PC-3 (cell line): ENCODE results near the gene ZNF236. TPM values are rescaled to one million over a fixed set of nuclear protein-coding genes. Genes with fewer than 3 reads are reported as not detected.

Experiments used
- ATAC-seq: fragments of 200-7000 bp; cut with Tn5 transposase; 2 replicates; pipeline ENCODE4 v1.9.1; 2020; ENCODE audit warnings: mild to moderate bottlenecking, moderate library complexity
- BruUV-seq: library from RNA; stranded (reverse); fragments of 400-500 nt; replicated peaks from 2 replicates; lab custom pipeline; 2021; lab: Mats Ljungman, UMichigan
- CTCF ChIA-PET: fragments of 300-600 bp; sonication (Branson Sonifier 250); formaldehyde crosslinking; loops from one replicate; lab custom pipeline; 2022; ENCODE audit warnings: antibody characterized with exemption; lab: Charles Lee
- POLR2A ChIA-PET: fragments of 300-600 bp; sonication (Branson Sonifier 250); formaldehyde crosslinking; loops from one replicate; lab custom pipeline; 2022; ENCODE audit warnings: antibody characterized with exemption; ENCODE audit not compliant: unreplicated experiment; lab: Charles Lee
- DNase-seq: peaks from one replicate; pipeline ENCODE4 v3.0.0-alpha.2; 2015
- H2AFZ ChIP-seq: fragments of 300-600 bp; sonication (generic); 2 replicates; pipeline ENCODE4 v1.6.0; 2016; ENCODE audit warnings: antibody characterized with exemption, low read length
- H3F3A ChIP-seq: fragments of 300-600 bp; sonication (generic); one replicate; pipeline ENCODE4 v1.6.0; 2017; ENCODE audit warnings: antibody characterized with exemption, low read length, control low read depth, mild to moderate bottlenecking; ENCODE audit not compliant: unreplicated experiment
- H3K27ac ChIP-seq: fragments of 300-600 bp; sonication (generic); 2 replicates; pipeline ENCODE4 v1.5.1; 2016; ENCODE audit warnings: mild to moderate bottlenecking, low read length
- H3K27me3 ChIP-seq: fragments of 300-600 bp; sonication (generic); 2 replicates; pipeline ENCODE4 v1.6.1; 2016; ENCODE audit warnings: low read length, mixed read lengths
- H3K36me3 ChIP-seq: fragments of 300-600 bp; sonication (generic); 2 replicates; pipeline ENCODE4 v1.6.1; 2016; ENCODE audit warnings: low read depth, mixed run types, low read length, mixed read lengths
- H3K4me1 ChIP-seq: fragments of 300-600 bp; sonication (generic); 2 replicates; pipeline ENCODE4 v1.5.1; 2016; ENCODE audit warnings: low read length; ENCODE audit not compliant: insufficient read depth
- H3K4me2 ChIP-seq: fragments of 300-600 bp; sonication (generic); 2 replicates; pipeline ENCODE4 v1.6.0; 2016; ENCODE audit warnings: low read length
- H3K4me3 ChIP-seq: fragments of 300-600 bp; sonication (generic); 2 replicates; pipeline ENCODE4 v1.5.1; 2016; ENCODE audit warnings: mild to moderate bottlenecking, low read length, mixed read lengths
- H3K79me2 ChIP-seq: fragments of 300-600 bp; sonication (generic); 2 replicates; pipeline ENCODE4 v1.6.1; 2017; ENCODE audit warnings: low read length, mixed read lengths
- H3K9ac ChIP-seq: fragments of 300-600 bp; sonication (generic); 2 replicates; pipeline ENCODE4 v1.6.0; 2016; ENCODE audit warnings: mild to moderate bottlenecking, low read length
- H3K9me2 ChIP-seq: fragments of 300-600 bp; sonication (generic); replicated peaks from 2 replicates; pipeline ENCODE4 v1.6.1; 2016; ENCODE audit warnings: mixed run types, low read length, mixed read lengths
- H3K9me3 ChIP-seq: fragments of 300-600 bp; sonication (generic); 2 replicates; pipeline ENCODE4 v1.6.1; 2016; ENCODE audit warnings: low read length, mixed read lengths
- H4K20me1 ChIP-seq: fragments of 300-600 bp; sonication (generic); 2 replicates; pipeline ENCODE4 v1.6.1; 2016; ENCODE audit warnings: low read length, mixed read lengths
- CTCF ChIP-seq: fragments of 300-600 bp; sonication (generic); conservative IDR thresholded peaks from 2 replicates; pipeline ENCODE4 v1.5.1; 2017; ENCODE audit warnings: antibody characterized with exemption, low read depth, mild to moderate bottlenecking, low read length
- EZH2 ChIP-seq: fragments of 300-600 bp; sonication (generic); IDR thresholded peaks from one replicate; pipeline ENCODE4 v1.6.1; 2017; ENCODE audit warnings: antibody characterized with exemption, mild to moderate bottlenecking, low read length; ENCODE audit not compliant: unreplicated experiment
- EZH2phosphoT487 ChIP-seq: fragments of 300-600 bp; sonication (generic); IDR thresholded peaks from 2 replicates; pipeline ENCODE4 v1.6.1; 2018; ENCODE audit warnings: mild to moderate bottlenecking, antibody characterized with exemption, low read length, borderline replicate concordance
- intact Hi-C: fragments of 100-400 bp; cut with micrococcal nuclease; formaldehyde crosslinking; loops from 2 replicates; pipeline ENCODE4 v1.9.0; 2023
- total RNA-seq: library from RNA; depleted of rRNA; stranded (reverse); fragments of >200 nt; gene quantifications from 2 replicates; pipeline ENCODE4 v1.2.3, GENCODE V29; 2014

ZNF236 gene
- total RNA-seq, 1 experiment from 2014 or later, result 7.7 TPM

GRCh38 chr18:76985951-76986236 lies 163.5 kb downstream of the ZNF236 start:
- H3F3A ChIP-seq, result no peaks in the 10 kb centered on the region
- DNase-seq (no peak), ATAC-seq (no peak)
- peaks cover 5% of the 10 kb centered on the region for H3K4me1 ChIP-seq
- ChIA-PET CTCF (no interaction called here), POLR2A (no interaction called here)
- BruUV-seq, result no TSS peak
- H3K4me3 ChIP-seq, result no peak overlapping the region
- TF ChIP-seq CTCF (no peak), EZH2 (no peak), EZH2phosphoT487 (no peak)
- H2AFZ ChIP-seq, result no peak overlapping the region
- no peak overlapping the region for H3K9ac ChIP-seq
- H3K27me3 ChIP-seq, result no peaks in the 10 kb centered on the region
- no peaks in the 10 kb centered on the region for H4K20me1 ChIP-seq
- H3K9me2 ChIP-seq, result no peaks in the 10 kb centered on the region
- intact Hi-C loops, result no loop called here
- no peaks in the 10 kb centered on the region for H3K79me2 ChIP-seq
- no peaks in the 10 kb centered on the region for H3K36me3 ChIP-seq
- H3K27ac ChIP-seq, result no peak overlapping the region
- no peak overlapping the region for H3K4me2 ChIP-seq
- no peaks in the 10 kb centered on the region for H3K9me3 ChIP-seq

- TF ChIP-seq CTCF (no peak), EZH2 (no peak)
- BruUV-seq, result no TSS peak
- H3K4me1 ChIP-seq, result peaks cover 5% of the 10 kb centered on the region
- H3K9me3 ChIP-seq, result no peaks in the 10 kb centered on the region
- no peak overlapping the region for H3K4me2 ChIP-seq
- ATAC-seq, result no peak
- H3K79me2 ChIP-seq, result no peaks in the 10 kb centered on the region
- H3K9ac ChIP-seq, result no peak overlapping the region
- ChIA-PET CTCF (no interaction called here), POLR2A (no interaction called here)
- H4K20me1 ChIP-seq, result no peaks in the 10 kb centered on the region
- no peak overlapping the region for H3K27ac ChIP-seq
- H3K36me3 ChIP-seq, result no peaks in the 10 kb centered on the region
- H3K9me2 ChIP-seq, result no peaks in the 10 kb centered on the region
- intact Hi-C loops, result no loop called here
- H2AFZ ChIP-seq, result no peak overlapping the region
- H3K27me3 ChIP-seq, result no peaks in the 10 kb centered on the region
- H3F3A ChIP-seq, result no peaks in the 10 kb centered on the region
- H3K4me3 ChIP-seq, result no peak overlapping the region
- DNase-seq, result no peak
Measured at GRCh38 chr18:76986406-76986805, 164.0 kb downstream of the ZNF236 start.

GRCh38 chr18:76988031-76988826 lies 165.9 kb downstream of the ZNF236 start:
- Histone ChIP-seq H3K27me3 (no peaks in the 10 kb centered on the region), H3K79me2 (no peaks in the 10 kb centered on the region), H3K9ac (no peak overlapping the region), H2AFZ (no peak overlapping the region), H3K9me3 (no peaks in the 10 kb centered on the region), H3K4me2 (no peak overlapping the region), H4K20me1 (no peaks in the 10 kb centered on the region), H3K36me3 (no peaks in the 10 kb centered on the region), H3K4me1 (no peaks in the 10 kb centered on the region), H3K27ac (no peak overlapping the region), H3F3A (no peaks in the 10 kb centered on the region), H3K9me2 (no peaks in the 10 kb centered on the region), H3K4me3 (no peak overlapping the region)
- POLR2A ChIA-PET, result no interaction called here
- intact Hi-C loops, result no loop called here
- DNase-seq, result no peak
- CTCF ChIA-PET, result no interaction called here
- BruUV-seq, result no TSS peak
- ATAC-seq, result no peak
- TF ChIP-seq CTCF, result no peak
- TF ChIP-seq EZH2, result no peak
- TF ChIP-seq EZH2phosphoT487, result no peak
